K562 (cell line): ENCODE measurements around the gene SMG6. TPM values are rescaled to one million over a fixed set of nuclear protein-coding genes. Genes with fewer than 3 reads are reported as not detected.

ENCODE experiments used
- ATF4 ChIP-seq: fragments of 450-650 bp; formaldehyde crosslinking; IDR thresholded peaks from 2 replicates; pipeline ENCODE4 v1.4.0; 2022; ENCODE audit warnings: mild to moderate bottlenecking, moderate library complexity
- ATF6 ChIP-seq: sonication (generic); formaldehyde crosslinking; IDR thresholded peaks from 2 replicates; pipeline ENCODE4 v1.4.0; 2020; ENCODE audit warnings: mild to moderate bottlenecking, missing genetic modification reagents
- CBFA2T3 ChIP-seq: fragments of 450-650 bp; IDR thresholded peaks from 2 replicates; pipeline ENCODE4 v1.6.1; 2017
- CLOCK ChIP-seq: fragments of 250-450 bp; sonication (Bioruptor Pico); IDR thresholded peaks from 2 replicates; pipeline ENCODE4 v1.4.0; 2020; ENCODE audit warnings: mild to moderate bottlenecking, moderate library complexity, borderline replicate concordance
- CTCF ChIP-seq, 3 experiments: IDR thresholded peaks in 2 of 3; conservative IDR thresholded peaks in 1 of 3; 2 replicates each; pipeline ENCODE4 v1.5.1; 2011 to 2012; ENCODE audit warnings: low read length in 3 of 3, mild to moderate bottlenecking in 3 of 3, control low read depth in 2 of 3, improper control_type of control experiment in 1 of 3, inconsistent platforms in 1 of 3, low read depth in 1 of 3, mixed read lengths in 1 of 3, moderate library complexity in 1 of 3; ENCODE audit not compliant: insufficient read depth in 2 of 3
- FOXP1 ChIP-seq: sonication (generic); formaldehyde crosslinking; IDR thresholded peaks from 2 replicates; pipeline ENCODE4 v1.8.0; 2022; ENCODE audit warnings: mild to moderate bottlenecking, missing genetic modification reagents
- GATA2 ChIP-seq: sonication (generic); formaldehyde crosslinking; IDR thresholded peaks from 2 replicates; pipeline ENCODE4 v1.4.0; 2020; ENCODE audit warnings: mild to moderate bottlenecking, missing genetic modification reagents
- HDAC2 ChIP-seq: fragments of 450-650 bp; IDR thresholded peaks from 2 replicates; pipeline ENCODE4 v1.6.1; 2016; ENCODE audit warnings: mild to moderate bottlenecking
- ILK ChIP-seq: fragments of 450-650 bp; IDR thresholded peaks from 2 replicates; pipeline ENCODE4 v1.6.1; 2016; ENCODE audit warnings: missing genetic modification characterization, low read depth, mild to moderate bottlenecking, missing compliant biosample characterization, moderate library complexity, borderline replicate concordance
- IRF1 ChIP-seq: sonication (generic); formaldehyde crosslinking; IDR thresholded peaks from 2 replicates; pipeline ENCODE4 v1.8.0; 2022; ENCODE audit warnings: missing genetic modification reagents, mild to moderate bottlenecking, borderline replicate concordance
- IRF2 ChIP-seq: sonication (generic); formaldehyde crosslinking; IDR thresholded peaks from 2 replicates; pipeline ENCODE4 v1.8.1; 2022; ENCODE audit warnings: mild to moderate bottlenecking, missing genetic modification reagents
- KLF16 ChIP-seq: IDR thresholded peaks from 2 replicates; pipeline ENCODE4 v1.6.1; 2016; ENCODE audit warnings: antibody characterized with exemption
- MXD1 ChIP-seq: fragments of 250-450 bp; sonication (Bioruptor Pico); IDR thresholded peaks from 2 replicates; pipeline ENCODE4 v1.8.0; 2021; ENCODE audit warnings: borderline replicate concordance, mild to moderate bottlenecking, moderate library complexity; ENCODE audit not compliant: poor library complexity, severe bottlenecking
- SREBF2 ChIP-seq: sonication (generic); formaldehyde crosslinking; IDR thresholded peaks from 2 replicates; pipeline ENCODE4 v1.4.0; 2020; ENCODE audit warnings: mild to moderate bottlenecking, missing genetic modification reagents
- ZNF655 ChIP-seq: fragments of 250-450 bp; sonication (Bioruptor Pico); IDR thresholded peaks from 2 replicates; pipeline ENCODE4 v1.5.0; 2021
- polyA plus RNA-seq, 8 experiments: library from polyadenylated mRNA; depleted of rRNA in 4 of 8; stranded (reverse) in 5 of 8; unstranded in 3 of 8; fragments of >200 nt; fragmentation: Nextera tagmentation in 2 of 8; fragmentation: Illumina TruSeq in 1 of 8; extraction: Ambion mirVana in 2 of 8; extraction: Trizol in 1 of 8; gene quantifications; 2 replicates each; pipeline versions ENCODE4 v1.2.1 to v1.2.3, GENCODE V29; 2011 to 2014; ENCODE audit warnings: inconsistent platforms in 1 of 8, missing spikeins in 1 of 8
- total RNA-seq, 7 experiments: library from RNA; depleted of rRNA in 6 of 7; stranded (reverse); fragments of >200 nt in 6 of 7; fragmentation: Illumina TruSeq in 2 of 7; extraction: Trizol in 2 of 7; gene quantifications; 2 replicates each; pipeline versions ENCODE4 v1.2.1 to v1.2.3, GENCODE V29; 2011 to 2021; ENCODE audit warnings: low replicate concordance in 1 of 7

The SMG6 gene
- total and polyA plus RNA-seq, 9 of the 15 experiments (the other 6 are each of a cell fraction or from before 2014, with no cell fraction given) = 0.44 to 13.9 (median 6.0) TPM

- TF ChIP-seq CLOCK (CRISPR knock-in tag) (no peak), IRF2 (CRISPR knock-in tag) (no peak), MXD1 (CRISPR knock-in tag) (no peak), CTCF (IDR thresholded peaks at IDR 0.05 in 2 of 3, conservative IDR thresholded peaks at IDR 0.05 in 1 of 3; ENCODE audit: insufficient read depth in 2 of 3, low read depth in 1 of 3, low read length in 3 of 3) (peak; percentile 53 to 61 (median 55)), GATA2 (CRISPR knock-in tag) (no peak), IRF1 (CRISPR knock-in tag) (no peak), ILK (tag) (no peak), KLF16 (no peak), HDAC2 (no peak), ZNF655 (CRISPR knock-in tag) (no peak), ATF4 (CRISPR knock-in tag) (no peak), CBFA2T3 (no peak), FOXP1 (CRISPR knock-in tag) (no peak), ATF6 (no peak), SREBF2 (CRISPR knock-in tag) (no peak)
Measured at GRCh38 chr17:2041561-2042389, 261.8 kb downstream of the SMG6 start, which contains the start of gene OVCA2 (continued).
